ENCODE measurements around the gene ZNF530.

DNA sequence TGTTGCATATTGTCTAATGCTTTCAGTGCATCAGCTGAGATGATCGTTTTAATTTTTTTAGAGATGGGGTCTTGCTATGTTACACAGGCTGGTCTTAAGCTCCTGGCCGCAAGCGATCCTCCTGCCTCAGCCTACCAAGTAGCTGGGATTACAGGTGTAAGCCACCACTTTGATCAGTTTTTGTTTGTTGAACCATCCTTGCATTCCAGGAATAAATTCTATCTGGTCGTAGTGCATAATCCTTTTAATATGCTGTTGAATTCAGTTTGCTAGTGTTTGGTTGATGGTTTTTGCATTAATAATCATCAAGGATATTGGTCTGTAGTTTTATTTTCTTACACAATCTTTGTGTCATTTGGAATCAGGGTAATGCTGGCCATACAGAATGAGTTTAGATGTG, 37.7 kb downstream of the ZNF530 start:
- TF ChIP-seq, protein P1, sequence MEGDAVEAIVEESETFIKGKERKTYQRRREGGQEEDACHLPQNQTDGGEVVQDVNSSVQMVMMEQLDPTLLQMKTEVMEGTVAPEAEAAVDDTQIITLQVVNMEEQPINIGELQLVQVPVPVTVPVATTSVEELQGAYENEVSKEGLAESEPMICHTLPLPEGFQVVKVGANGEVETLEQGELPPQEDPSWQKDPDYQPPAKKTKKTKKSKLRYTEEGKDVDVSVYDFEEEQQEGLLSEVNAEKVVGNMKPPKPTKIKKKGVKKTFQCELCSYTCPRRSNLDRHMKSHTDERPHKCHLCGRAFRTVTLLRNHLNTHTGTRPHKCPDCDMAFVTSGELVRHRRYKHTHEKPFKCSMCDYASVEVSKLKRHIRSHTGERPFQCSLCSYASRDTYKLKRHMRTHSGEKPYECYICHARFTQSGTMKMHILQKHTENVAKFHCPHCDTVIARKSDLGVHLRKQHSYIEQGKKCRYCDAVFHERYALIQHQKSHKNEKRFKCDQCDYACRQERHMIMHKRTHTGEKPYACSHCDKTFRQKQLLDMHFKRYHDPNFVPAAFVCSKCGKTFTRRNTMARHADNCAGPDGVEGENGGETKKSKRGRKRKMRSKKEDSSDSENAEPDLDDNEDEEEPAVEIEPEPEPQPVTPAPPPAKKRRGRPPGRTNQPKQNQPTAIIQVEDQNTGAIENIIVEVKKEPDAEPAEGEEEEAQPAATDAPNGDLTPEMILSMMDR (IDR thresholded peaks at IDR 0.05): no peak
- no peak for TF ChIP-seq POLR2A (IDR thresholded peaks at IDR 0.05)
